Measurements from ENCODE around the gene FATE1. TPM values are rescaled to one million over a fixed set of nuclear protein-coding genes. Genes with fewer than 3 reads are reported as not detected.

FATE1 gene
- total and polyA plus RNA-seq, 2 of the 8 experiments (the other 6 are each of a cell fraction or from before 2014, with no cell fraction given): 0.12 TPM; not detected in 1

- H2BK120ac ChIP-seq (replicated peaks; ENCODE audit: low read depth, low read length): no peak overlapping the region
- H3K9me3 ChIP-seq (ENCODE audit: insufficient read depth in 2 of 2, low read depth in 1 of 2, low read length in 1 of 2): no peaks in the 10 kb centered on the region
- POLR2A ChIA-PET (ENCODE audit: partially characterized antibody): no interaction called here
- H4K20me1 ChIP-seq (replicated peaks in 1 of 2; ENCODE audit: control insufficient read depth in 1 of 2, insufficient read depth in 2 of 2, low read length in 2 of 2): no peaks in the 10 kb centered on the region
- no peak overlapping the region for H3K4ac ChIP-seq (replicated peaks; ENCODE audit: insufficient read length, low read depth, low read length)
- WGBS, 2 experiments (ENCODE audit: extremely low coverage in 1 of 2, insufficient coverage in 1 of 2, insufficient read length in 1 of 2, insufficient replicate concordance in 2 of 2, low coverage in 1 of 2, low lambda C conversion rate in 2 of 2, missing lambda C conversion rate in 1 of 2): 81% methylated on average over 5 of the region's 16 CpGs; no CpG with 5 or more reads in 1 of the 2 experiments
- H4K91ac ChIP-seq (replicated peaks; ENCODE audit: insufficient read length, low read length): no peak overlapping the region
- H3K56ac ChIP-seq (replicated peaks; ENCODE audit: insufficient read length, low read depth, low read length): no peak overlapping the region
- peaks cover 0 to 4% (median 0%) of the 10 kb centered on the region in 4 experiments; a peak in 1 of 7 replicates for H3K4me1 ChIP-seq (replicated peaks in 1 of 4; ENCODE audit: control insufficient read depth in 3 of 4, insufficient read depth in 4 of 4, low read length in 3 of 4)
- H2BK20ac ChIP-seq (ENCODE audit: low read length): no peak overlapping the region
- H3K4me3 ChIP-seq (ENCODE audit: extremely low read depth in 1 of 4, insufficient read depth in 2 of 4, low read depth in 3 of 4, low read length in 4 of 4): no peak overlapping the region
- no peak overlapping the region for H3K4me2 ChIP-seq (ENCODE audit: insufficient read depth in 1 of 2, low read depth in 2 of 2, low read length in 2 of 2)
- H3K23me2 ChIP-seq (ENCODE audit: low read depth, low read length): no peaks in the 10 kb centered on the region
- no peaks in the 10 kb centered on the region for H3K36me3 ChIP-seq (ENCODE audit: control insufficient read depth in 2 of 4, insufficient read depth in 4 of 4, low read length in 3 of 4)
- no peak overlapping the region for H2AK5ac ChIP-seq (ENCODE audit: low read depth, low read length)
- H3K27me3 ChIP-seq (replicated peaks in 1 of 4; ENCODE audit: control insufficient read depth in 3 of 4, extremely low read depth in 1 of 4, insufficient read depth in 3 of 4, low read length in 3 of 4): peaks cover 0 to 6% (median 1%) of the 10 kb centered on the region in 4 experiments; a peak in 2 of 7 replicates
- H2AFZ ChIP-seq (ENCODE audit: low read length): no peak overlapping the region
- no peak overlapping the region for H2BK15ac ChIP-seq (ENCODE audit: low read length)
- no peak overlapping the region for H3K27ac ChIP-seq (ENCODE audit: low read depth, low read length)
- DNase-seq (ENCODE audit: low read depth in 1 of 2, low spot score in 2 of 2) (no peak), FAIRE-seq (no peak)
- no peak for TF ChIP-seq POU5F1 (IDR thresholded peaks at IDR 0.05; ENCODE audit: low read depth, low read length)
- TF ChIP-seq USF2 (IDR thresholded peaks at IDR 0.05; ENCODE audit: low read length): no peak
- TF ChIP-seq TEAD4 (IDR thresholded peaks at IDR 0.05; ENCODE audit: low read depth, low read length): no peak
- H2BK5ac ChIP-seq (ENCODE audit: low read depth, low read length): no peak overlapping the region
- H3K14ac ChIP-seq (ENCODE audit: insufficient read length): no peak overlapping the region
- CTCF ChIA-PET (ENCODE audit: partially characterized antibody): no interaction called here
- no peak overlapping the region for H4K5ac ChIP-seq (ENCODE audit: insufficient read length, low read depth, low read length)
- no peaks in the 10 kb centered on the region for H3K79me2 ChIP-seq (ENCODE audit: control insufficient read depth in 1 of 2, insufficient read depth in 2 of 2, low read length in 2 of 2)
- H3K9ac ChIP-seq (replicated peaks in 1 of 4; ENCODE audit: extremely low read depth in 1 of 4, low read depth in 3 of 4, low read length in 3 of 4): no peak overlapping the region
- H3K18ac ChIP-seq (ENCODE audit: extremely low read depth, low read length): no peak overlapping the region
- no peak overlapping the region for H3K23ac ChIP-seq (ENCODE audit: insufficient read length)
- no peak overlapping the region for H2BK12ac ChIP-seq (ENCODE audit: low read depth, low read length)
- no peak overlapping the region for H4K8ac ChIP-seq (ENCODE audit: extremely low read depth, insufficient read depth, low read length)
- no peaks in the 10 kb centered on the region for H3K79me1 ChIP-seq (ENCODE audit: low read depth, low read length)
Observed at GRCh38 chrX:151700581-151700980, 15.3 kb upstream of the FATE1 start.

All from H1 (cell line).